B cell (primary cell): ENCODE measurements around the gene CPED1.

Source experiments
- EZH2 ChIP-seq: IDR thresholded peaks from 2 replicates; pipeline ENCODE4 v1.6.1; 2012; ENCODE audit warnings: borderline replicate concordance, low read depth, mild to moderate bottlenecking, moderate library complexity, low read length; ENCODE audit not compliant: insufficient read depth, poor library complexity, severe bottlenecking
- TF ChIP-seq, protein P1 (sequence below): fragments of 200-600 bp; IDR thresholded peaks from one replicate; pipeline ENCODE4 v1.8.0; 2022; ENCODE audit warnings: antibody characterized with exemption, mild to moderate bottlenecking

- TF ChIP-seq, protein P1, sequence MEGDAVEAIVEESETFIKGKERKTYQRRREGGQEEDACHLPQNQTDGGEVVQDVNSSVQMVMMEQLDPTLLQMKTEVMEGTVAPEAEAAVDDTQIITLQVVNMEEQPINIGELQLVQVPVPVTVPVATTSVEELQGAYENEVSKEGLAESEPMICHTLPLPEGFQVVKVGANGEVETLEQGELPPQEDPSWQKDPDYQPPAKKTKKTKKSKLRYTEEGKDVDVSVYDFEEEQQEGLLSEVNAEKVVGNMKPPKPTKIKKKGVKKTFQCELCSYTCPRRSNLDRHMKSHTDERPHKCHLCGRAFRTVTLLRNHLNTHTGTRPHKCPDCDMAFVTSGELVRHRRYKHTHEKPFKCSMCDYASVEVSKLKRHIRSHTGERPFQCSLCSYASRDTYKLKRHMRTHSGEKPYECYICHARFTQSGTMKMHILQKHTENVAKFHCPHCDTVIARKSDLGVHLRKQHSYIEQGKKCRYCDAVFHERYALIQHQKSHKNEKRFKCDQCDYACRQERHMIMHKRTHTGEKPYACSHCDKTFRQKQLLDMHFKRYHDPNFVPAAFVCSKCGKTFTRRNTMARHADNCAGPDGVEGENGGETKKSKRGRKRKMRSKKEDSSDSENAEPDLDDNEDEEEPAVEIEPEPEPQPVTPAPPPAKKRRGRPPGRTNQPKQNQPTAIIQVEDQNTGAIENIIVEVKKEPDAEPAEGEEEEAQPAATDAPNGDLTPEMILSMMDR: no peak
- TF ChIP-seq EZH2: no peak
Measured at GRCh38 chr7:121026159-121026558, 37.6 kb downstream of the CPED1 start.
